Coronary artery (tissue), 2 donors: ENCODE measurements around the gene RNASEH1.
A peak's percentile ranks its signal among the peaks of the same experiment; 100 is the strongest.

ENCODE experiments used
- DNase-seq: peaks from one replicate; pipeline ENCODE4 v3.0.0-alpha.2; 2017; ENCODE audit warnings: low spot score
- H3K27ac ChIP-seq, 2 donors: fragments of 200-600 bp; sonication (generic); one replicate each; pipeline ENCODE4 v1.5.1; 2016 to 2019
- H3K4me3 ChIP-seq: fragments of 200-600 bp; sonication (generic); 2 replicates; pipeline ENCODE4 v1.5.1; 2016; ENCODE audit warnings: mild to moderate bottlenecking, moderate library complexity
- TF ChIP-seq, protein P1 (sequence below): fragments of 200-600 bp; sonication (generic); IDR thresholded peaks from one replicate; pipeline ENCODE4 v1.5.1; 2019; ENCODE audit warnings: antibody characterized with exemption

The RNASEH1 gene

GRCh38 chr2:3596901-3597417 lies 38.8 kb upstream of the RNASEH1 start:
- no peak for DNase-seq

DNA sequence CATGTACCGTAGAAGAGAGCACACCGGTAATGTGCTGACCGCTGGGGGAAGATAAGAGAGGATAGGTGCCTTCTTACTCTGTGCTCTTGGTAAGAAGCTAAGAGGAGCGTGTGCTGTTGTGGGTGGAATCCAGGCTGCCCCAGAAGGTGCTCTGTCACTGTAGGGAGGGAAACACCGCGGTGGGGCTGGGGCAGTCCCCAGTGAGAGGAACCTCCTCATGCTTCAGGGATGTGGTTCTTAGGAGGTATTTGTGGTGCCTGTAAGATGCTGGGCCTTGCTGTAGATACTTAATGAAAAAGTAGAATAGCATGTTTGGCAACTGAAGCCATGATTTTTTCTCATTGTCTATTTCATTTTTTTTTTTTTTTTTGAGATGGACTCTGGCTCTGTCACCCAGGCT lies 37.9 kb upstream of the RNASEH1 start:
- no peak overlapping the region for H3K4me3 ChIP-seq
- TF ChIP-seq, protein P1, sequence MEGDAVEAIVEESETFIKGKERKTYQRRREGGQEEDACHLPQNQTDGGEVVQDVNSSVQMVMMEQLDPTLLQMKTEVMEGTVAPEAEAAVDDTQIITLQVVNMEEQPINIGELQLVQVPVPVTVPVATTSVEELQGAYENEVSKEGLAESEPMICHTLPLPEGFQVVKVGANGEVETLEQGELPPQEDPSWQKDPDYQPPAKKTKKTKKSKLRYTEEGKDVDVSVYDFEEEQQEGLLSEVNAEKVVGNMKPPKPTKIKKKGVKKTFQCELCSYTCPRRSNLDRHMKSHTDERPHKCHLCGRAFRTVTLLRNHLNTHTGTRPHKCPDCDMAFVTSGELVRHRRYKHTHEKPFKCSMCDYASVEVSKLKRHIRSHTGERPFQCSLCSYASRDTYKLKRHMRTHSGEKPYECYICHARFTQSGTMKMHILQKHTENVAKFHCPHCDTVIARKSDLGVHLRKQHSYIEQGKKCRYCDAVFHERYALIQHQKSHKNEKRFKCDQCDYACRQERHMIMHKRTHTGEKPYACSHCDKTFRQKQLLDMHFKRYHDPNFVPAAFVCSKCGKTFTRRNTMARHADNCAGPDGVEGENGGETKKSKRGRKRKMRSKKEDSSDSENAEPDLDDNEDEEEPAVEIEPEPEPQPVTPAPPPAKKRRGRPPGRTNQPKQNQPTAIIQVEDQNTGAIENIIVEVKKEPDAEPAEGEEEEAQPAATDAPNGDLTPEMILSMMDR, result no peak
- no peak for DNase-seq
- no peak overlapping the region for H3K27ac ChIP-seq

More at GRCh38 chr2:3596901-3597417, 38.8 kb upstream of the RNASEH1 start:
- TF ChIP-seq, protein P1, result no peak
- Histone ChIP-seq H3K4me3 (no peak overlapping the region), H3K27ac (no peak overlapping the region)

DNA sequence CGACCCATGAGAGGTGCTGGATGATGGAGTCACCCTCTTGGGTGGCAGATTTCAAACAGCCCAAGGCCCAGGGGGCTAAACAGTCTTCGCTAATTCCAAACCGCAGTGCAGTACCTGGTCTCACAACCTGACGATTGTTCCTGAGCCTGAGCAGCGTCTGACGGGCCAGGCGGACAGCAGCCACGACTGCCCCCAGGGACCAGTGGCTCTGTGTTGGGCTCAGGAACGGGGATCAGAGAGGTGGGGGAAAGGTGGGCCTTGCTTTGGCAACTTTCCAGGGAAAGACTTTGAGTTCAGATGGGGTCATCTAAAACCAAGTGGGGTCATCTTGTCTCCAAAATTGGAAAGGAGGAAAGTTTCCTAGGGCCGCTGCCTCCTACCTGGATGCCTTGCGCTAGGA lies 37.3 kb upstream of the RNASEH1 start:
- Histone ChIP-seq H3K4me3 (peak overlapping the region; percentile 62), H3K27ac (peak overlapping the region in 1 of 2 donors; percentile 10)
- TF ChIP-seq, protein P1, result no peak
- no peak for DNase-seq

DNA sequence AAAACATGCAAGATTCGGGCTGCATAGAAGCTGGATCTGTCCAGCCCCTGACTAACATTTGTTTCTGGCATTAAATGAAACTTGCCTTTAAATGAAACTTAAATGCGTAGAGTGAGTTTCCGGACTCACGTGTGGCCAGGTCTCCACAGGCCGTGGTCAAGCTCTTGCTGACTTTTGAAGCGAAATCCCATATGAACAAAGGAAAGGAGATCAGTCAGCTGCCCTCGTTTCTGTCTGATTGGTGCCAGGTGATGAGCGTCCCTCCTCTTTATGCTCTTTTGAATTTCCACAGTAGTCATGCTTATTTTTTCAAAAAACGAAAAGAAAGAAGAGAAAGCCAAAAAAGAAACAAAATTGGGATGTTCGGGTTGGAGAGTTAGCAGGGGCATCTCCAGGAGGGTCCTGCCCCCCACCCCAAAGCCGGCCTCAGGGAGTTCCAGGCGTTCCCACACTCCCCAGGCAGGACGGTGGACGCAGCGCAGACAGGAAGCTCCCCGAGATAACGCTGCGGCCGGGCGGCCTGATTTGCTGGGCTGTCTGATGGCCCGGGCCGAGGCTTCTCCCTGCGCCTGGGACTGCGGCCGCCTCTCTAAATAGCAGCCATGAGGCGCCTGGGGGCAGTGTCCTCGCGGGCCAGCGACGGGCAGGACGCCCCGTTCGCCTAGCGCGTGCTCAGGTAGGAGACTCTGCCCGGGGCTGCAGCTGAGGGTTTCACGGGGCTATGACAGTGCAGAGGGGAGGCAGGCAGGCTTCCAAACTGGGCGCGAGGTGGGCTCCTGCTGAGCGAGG lies 36.6 kb upstream of the RNASEH1 start, which contains the start of gene COLEC11:
TSS of gene COLEC11 (plus strand) at position 620 of the 789 bp plus-strand sequence. CDS start 9,229 bp downstream, outside the sequence.
- TF ChIP-seq, protein P1, result no peak
- Histone ChIP-seq H3K4me3 (peak within 1 kb of the TSS; percentile 62), H3K27ac (peak within 1 kb of the TSS in 1 of 2 donors; percentile 10)
- no peak for DNase-seq

DNA sequence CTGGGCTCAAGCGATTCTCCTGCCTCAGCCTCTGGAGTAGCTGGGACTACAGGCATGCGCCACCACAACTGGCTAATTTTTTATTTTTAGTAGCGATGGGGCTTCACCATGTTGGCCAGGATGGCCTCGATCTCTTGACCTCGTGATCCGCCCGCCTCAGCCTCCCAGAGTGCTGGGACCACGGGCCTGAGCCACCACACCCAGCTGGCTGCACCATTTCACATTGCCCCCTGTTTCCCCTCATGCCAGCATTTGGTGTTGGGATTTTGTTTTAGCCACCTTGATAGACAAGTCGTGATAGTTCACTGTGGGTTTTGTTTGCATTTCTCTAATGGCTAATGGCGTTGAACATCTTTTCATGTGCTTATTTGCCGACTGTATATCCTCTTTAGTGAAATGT lies 31.0 kb upstream of the RNASEH1 start:
- no peak overlapping the region for H3K27ac ChIP-seq
- no peak overlapping the region for H3K4me3 ChIP-seq
- peak; percentile 31 for DNase-seq
- TF ChIP-seq, protein P1, result no peak

GRCh38 chr2:3588084-3588483 lies 30.0 kb upstream of the RNASEH1 start:
- peak; percentile 62 for DNase-seq
- TF ChIP-seq, protein P1, result no peak
- Histone ChIP-seq H3K4me3 (no peak overlapping the region), H3K27ac (no peak overlapping the region)

DNA sequence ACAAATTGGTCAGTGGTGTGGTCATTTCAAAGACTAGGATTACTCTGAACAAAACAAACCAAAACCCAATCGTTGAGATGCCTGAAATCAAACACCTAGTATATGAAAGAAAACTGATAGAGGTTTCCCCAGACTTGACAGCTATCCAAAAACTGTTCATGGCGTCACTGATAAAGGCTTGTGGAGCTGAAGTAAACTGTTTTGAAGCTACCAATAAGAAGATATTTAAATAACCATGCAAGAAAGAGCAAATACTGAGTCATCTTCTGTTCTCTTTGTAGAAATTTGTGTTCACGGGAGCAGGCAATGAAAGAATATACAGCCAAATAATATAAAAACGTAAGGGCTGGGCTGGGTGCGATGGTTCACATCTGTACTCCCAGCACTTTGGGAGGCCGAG lies 29.3 kb upstream of the RNASEH1 start:
- DNase-seq, result no peak
- TF ChIP-seq, protein P1, result no peak
- no peak overlapping the region for H3K27ac ChIP-seq
- no peak overlapping the region for H3K4me3 ChIP-seq
